ENCODE measurements around the gene ARF1. TPM values are rescaled to one million over a fixed set of nuclear protein-coding genes. Genes with fewer than 3 reads are reported as not detected.

The ARF1 gene
- total RNA-seq, 2 donors from 2014 or later = 322 to 372 TPM

DNA sequence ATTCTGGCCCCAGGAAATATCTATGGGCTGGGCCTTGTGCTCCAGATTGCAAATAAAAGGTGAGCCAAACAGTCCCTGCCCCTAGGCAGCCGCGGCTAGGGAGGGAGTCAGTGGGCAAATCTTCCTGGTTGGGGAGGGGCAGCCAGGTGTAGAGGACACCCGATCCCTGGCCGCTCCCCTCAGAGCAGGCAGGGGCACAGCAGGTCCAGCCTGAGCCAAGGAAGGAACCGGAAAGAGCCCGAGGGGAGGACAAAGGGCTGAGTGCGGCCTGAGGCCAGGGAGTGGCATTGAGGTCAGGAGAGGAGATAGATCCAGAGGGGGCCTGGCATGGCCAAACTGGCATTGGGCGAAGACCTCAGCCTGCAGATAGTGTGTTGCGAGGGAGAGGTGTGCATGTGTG, 36.6 kb upstream of the ARF1 start:
- no peaks in the 10 kb centered on the region for H3K9me3 Mint-ChIP-seq
- no peak overlapping the region for H3K4me3 Mint-ChIP-seq
- TF ChIP-seq, protein P1, sequence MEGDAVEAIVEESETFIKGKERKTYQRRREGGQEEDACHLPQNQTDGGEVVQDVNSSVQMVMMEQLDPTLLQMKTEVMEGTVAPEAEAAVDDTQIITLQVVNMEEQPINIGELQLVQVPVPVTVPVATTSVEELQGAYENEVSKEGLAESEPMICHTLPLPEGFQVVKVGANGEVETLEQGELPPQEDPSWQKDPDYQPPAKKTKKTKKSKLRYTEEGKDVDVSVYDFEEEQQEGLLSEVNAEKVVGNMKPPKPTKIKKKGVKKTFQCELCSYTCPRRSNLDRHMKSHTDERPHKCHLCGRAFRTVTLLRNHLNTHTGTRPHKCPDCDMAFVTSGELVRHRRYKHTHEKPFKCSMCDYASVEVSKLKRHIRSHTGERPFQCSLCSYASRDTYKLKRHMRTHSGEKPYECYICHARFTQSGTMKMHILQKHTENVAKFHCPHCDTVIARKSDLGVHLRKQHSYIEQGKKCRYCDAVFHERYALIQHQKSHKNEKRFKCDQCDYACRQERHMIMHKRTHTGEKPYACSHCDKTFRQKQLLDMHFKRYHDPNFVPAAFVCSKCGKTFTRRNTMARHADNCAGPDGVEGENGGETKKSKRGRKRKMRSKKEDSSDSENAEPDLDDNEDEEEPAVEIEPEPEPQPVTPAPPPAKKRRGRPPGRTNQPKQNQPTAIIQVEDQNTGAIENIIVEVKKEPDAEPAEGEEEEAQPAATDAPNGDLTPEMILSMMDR (conservative IDR thresholded peaks at IDR 0.05) = no peak
- H3K27ac Mint-ChIP-seq = no peak overlapping the region
- H3K9me3 ChIP-seq (ENCODE audit: control insufficient read depth, low read length) = no peaks in the 10 kb centered on the region
- H3K36me3 ChIP-seq (ENCODE audit: control insufficient read depth, insufficient read depth, low read length) = no peaks in the 10 kb centered on the region
- DNase-seq = peak; percentile 45
- no peaks in the 10 kb centered on the region for H3K36me3 Mint-ChIP-seq (ENCODE audit: low read depth)
- H3K4me1 Mint-ChIP-seq = no peaks in the 10 kb centered on the region
- H3K27me3 ChIP-seq (ENCODE audit: control insufficient read depth, insufficient read depth, low read length, poor library complexity, severe bottlenecking) = peaks cover 24% of the 10 kb centered on the region
- 87 to 90% methylated on average over 9 of the region's 9 CpGs for whole genome bisulfite sequencing, 2 experiments (ENCODE audit: insufficient coverage in 1 of 2, insufficient read length in 1 of 2)
- no peak overlapping the region for H3K4me3 ChIP-seq (ENCODE audit: low read length)
- H3K27ac ChIP-seq (ENCODE audit: low read depth, low read length) = no peak overlapping the region
- H3K4me1 ChIP-seq (ENCODE audit: control insufficient read depth, insufficient read depth, low read length) = no peaks in the 10 kb centered on the region
- no peak overlapping the region for H3K9ac ChIP-seq (ENCODE audit: extremely low read depth, low read length, poor library complexity, severe bottlenecking)
- peaks cover 48% of the 10 kb centered on the region for H3K27me3 Mint-ChIP-seq (ENCODE audit: insufficient read depth)

DNA sequence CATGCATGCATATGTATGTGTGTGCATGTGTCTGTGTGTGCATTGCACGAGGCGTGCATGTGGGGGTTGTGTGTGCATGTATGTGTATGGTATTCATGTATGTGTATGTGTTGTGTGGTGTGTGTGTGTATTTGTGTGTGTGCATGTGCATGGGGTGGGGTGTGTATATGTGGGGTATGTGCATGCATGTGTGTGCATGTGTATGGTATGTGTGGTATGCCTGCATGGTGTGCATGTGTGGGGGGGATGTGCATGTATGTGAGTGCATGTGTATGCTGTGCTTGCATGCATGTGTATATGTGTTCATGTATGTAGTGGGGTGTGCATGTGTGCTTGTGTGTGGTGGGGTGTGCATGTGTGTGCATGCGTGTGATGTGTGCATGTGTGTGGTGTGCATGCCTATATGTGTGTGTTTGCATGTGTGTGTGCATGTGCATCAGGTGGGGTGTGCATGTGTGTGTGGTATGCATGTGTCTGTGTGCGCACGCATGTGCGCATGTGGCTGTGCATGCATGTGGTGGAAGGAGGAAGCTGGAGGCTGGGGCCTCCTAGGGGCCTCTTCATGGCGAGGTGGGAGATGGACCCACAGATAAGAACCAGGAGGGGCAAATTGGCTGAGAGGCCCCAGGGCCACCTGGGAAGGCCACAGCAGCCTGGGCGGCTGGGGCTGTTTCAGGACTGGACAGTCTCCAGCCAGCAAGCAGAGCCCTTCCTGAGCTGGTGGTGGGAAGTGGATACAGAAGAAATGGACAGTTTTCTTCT, 35.9 kb upstream of the ARF1 start:
- Histone ChIP-seq H3K9me3 (ENCODE audit: control insufficient read depth, low read length) (no peaks in the 10 kb centered on the region), H3K9ac (ENCODE audit: extremely low read depth, low read length, poor library complexity, severe bottlenecking) (no peak overlapping the region), H3K36me3 (ENCODE audit: control insufficient read depth, insufficient read depth, low read length) (no peaks in the 10 kb centered on the region), H3K4me3 (ENCODE audit: low read length) (no peak overlapping the region), H3K27me3 (ENCODE audit: control insufficient read depth, insufficient read depth, low read length, poor library complexity, severe bottlenecking) (peaks cover 18% of the 10 kb centered on the region), H3K27ac (ENCODE audit: low read depth, low read length) (no peak overlapping the region), H3K4me1 (ENCODE audit: control insufficient read depth, insufficient read depth, low read length) (no peaks in the 10 kb centered on the region)
- WGBS, 2 experiments (ENCODE audit: insufficient coverage in 1 of 2, insufficient read length in 1 of 2) = 93 to 97% methylated on average over 5 to 8 of the region's 8 CpGs
- DNase-seq = no peak
- TF ChIP-seq, protein P1 (conservative IDR thresholded peaks at IDR 0.05) = no peak
- no peak overlapping the region for H3K27ac Mint-ChIP-seq
- no peak overlapping the region for H3K4me3 Mint-ChIP-seq
- H3K36me3 Mint-ChIP-seq (ENCODE audit: low read depth) = no peaks in the 10 kb centered on the region
- peaks cover under 1% of the 10 kb centered on the region for H3K9me3 Mint-ChIP-seq
- H3K27me3 Mint-ChIP-seq (ENCODE audit: insufficient read depth) = peaks cover 56% of the 10 kb centered on the region
- no peaks in the 10 kb centered on the region for H3K4me1 Mint-ChIP-seq

DNA sequence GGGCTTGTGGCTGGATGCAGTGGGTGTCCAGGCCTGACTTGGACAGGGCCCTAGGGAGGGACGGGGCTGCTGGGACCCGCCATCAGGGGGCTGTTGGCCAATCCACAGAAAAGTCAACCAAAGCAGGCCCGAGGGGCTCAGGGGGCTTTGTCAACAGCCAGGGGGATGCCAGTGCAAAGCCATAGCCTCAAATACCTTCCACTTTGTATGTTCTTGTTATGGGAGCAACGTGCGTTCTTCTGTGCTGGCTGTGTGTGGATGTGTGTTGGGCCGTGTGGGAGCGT, 35.4 kb upstream of the ARF1 start:
- H3K36me3 Mint-ChIP-seq (ENCODE audit: low read depth) = no peaks in the 10 kb centered on the region
- H3K27ac ChIP-seq (ENCODE audit: low read depth, low read length) = no peak overlapping the region
- no peak overlapping the region for H3K4me3 ChIP-seq (ENCODE audit: low read length)
- peaks cover 61% of the 10 kb centered on the region for H3K27me3 Mint-ChIP-seq (ENCODE audit: insufficient read depth)
- 85 to 94% methylated on average over 2 to 7 of the region's 7 CpGs for WGBS, 2 experiments (ENCODE audit: insufficient coverage in 1 of 2, insufficient read length in 1 of 2)
- H3K27ac Mint-ChIP-seq = no peak overlapping the region
- peaks cover 15% of the 10 kb centered on the region for H3K27me3 ChIP-seq (ENCODE audit: control insufficient read depth, insufficient read depth, low read length, poor library complexity, severe bottlenecking)
- TF ChIP-seq, protein P1 (conservative IDR thresholded peaks at IDR 0.05) = no peak
- H3K9ac ChIP-seq (ENCODE audit: extremely low read depth, low read length, poor library complexity, severe bottlenecking) = no peak overlapping the region
- DNase-seq = no peak
- H3K4me1 Mint-ChIP-seq = no peaks in the 10 kb centered on the region
- H3K4me1 ChIP-seq (ENCODE audit: control insufficient read depth, insufficient read depth, low read length) = no peaks in the 10 kb centered on the region
- no peaks in the 10 kb centered on the region for H3K36me3 ChIP-seq (ENCODE audit: control insufficient read depth, insufficient read depth, low read length)
- H3K4me3 Mint-ChIP-seq = no peak overlapping the region
- H3K9me3 ChIP-seq (ENCODE audit: control insufficient read depth, low read length) = no peaks in the 10 kb centered on the region
- H3K9me3 Mint-ChIP-seq = peaks cover 2% of the 10 kb centered on the region

Data from endodermal cell (in vitro differentiated cells).